Activated naive CD4-positive, alpha-beta T cell treated with Interleukin-2 at 50 U/mL for 16 hours (primary cell): ENCODE data around the gene CXCL3.
"Not testable (repeated sequence)": the region's sequence is repeated elsewhere in the genome, so short reads cannot be mapped to it uniquely, and the experiment has no call there.

Experiments
- DNase-seq: peaks from one replicate; pipeline ENCODE4 v3.0.0-alpha.2; 2020

Gene CXCL3

DNA sequence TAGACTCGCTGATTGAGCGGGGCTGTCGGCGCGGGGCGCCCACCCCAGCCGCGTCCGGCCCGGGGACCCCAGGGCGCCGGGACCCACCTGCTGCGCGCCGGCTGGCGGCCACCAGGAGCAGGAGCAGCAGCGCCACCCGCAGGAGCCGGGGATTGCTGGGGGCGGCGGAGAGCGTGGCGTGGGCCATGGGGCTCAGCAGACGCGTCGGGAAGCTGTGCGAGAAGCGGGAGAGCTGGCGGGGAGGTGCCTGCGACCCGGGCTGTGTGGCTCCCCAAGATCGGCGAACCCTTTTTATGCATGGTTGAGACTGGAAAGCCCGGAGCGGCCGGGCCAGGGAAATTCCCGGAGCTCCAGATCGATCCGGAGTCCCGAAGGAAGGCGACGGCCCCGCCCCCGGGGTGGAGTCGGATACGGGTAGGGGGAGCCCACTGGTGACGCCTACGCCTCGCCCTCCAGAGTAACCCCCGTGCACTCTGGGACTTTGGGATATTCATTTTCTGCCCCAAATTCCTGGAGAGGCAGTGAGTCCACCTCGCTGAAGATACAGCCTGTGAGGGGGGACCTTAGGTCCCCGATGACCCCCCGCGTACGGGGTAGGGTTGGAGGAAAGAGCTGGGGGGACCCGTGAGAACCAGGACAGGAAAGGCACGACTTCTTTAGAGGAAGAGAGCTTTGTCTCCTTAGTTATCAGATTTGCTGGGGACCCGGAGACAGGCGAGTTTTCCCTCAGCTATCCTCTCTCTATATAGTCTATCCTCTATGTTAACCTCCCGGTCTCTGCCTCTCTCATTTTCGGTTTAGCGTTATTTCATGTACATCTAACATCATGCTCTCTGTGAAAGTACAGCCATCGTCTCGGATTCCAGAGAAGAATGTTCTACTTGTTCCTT, at the start of gene CXCL3:
Gene CXCL3, minus strand, starts transcription at position 265 of the 890 bp plus-strand sequence. Its CDS starts 78 bp downstream, at position 187.
- no peak for DNase-seq

DNA sequence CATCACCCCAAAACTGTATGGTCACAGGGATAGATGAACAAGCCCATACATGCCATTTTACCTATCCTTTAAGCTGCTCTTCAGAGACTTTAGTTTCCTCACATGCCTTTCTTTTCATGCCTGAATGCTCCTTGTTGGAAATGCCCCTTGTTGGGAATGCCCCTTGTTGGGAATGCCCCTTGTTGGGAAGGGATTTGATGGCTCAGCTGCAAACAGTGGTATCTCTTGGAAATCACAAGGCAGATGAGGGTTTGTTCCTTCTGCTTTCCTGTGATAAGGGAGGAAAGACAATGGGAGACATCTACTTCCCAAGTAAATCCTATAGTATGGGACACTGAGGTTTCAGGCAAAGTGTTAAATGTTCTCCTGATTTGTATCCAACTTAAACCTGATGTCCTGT, 49.0 kb upstream of the CXCL3 start:
- no peak for DNase-seq

DNA sequence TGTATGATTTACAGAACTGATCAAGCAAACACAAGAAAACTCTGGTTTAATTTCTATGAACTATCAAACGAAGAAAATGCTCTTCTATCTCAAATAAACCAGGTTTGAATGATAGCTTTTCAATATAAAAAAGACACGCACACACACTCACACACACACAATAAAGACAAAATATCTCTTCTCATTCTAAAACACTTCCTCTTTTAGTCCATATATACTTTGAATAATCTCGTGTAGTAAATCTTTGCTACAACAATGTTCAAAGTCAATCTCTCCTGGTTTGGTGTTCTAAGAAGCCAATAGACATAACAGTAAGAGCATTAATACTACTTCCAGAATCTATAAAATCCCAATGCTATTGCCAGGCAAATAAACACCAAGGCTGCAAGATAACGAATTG, 47.2 kb upstream of the CXCL3 start:
- DNase-seq = no peak

DNA sequence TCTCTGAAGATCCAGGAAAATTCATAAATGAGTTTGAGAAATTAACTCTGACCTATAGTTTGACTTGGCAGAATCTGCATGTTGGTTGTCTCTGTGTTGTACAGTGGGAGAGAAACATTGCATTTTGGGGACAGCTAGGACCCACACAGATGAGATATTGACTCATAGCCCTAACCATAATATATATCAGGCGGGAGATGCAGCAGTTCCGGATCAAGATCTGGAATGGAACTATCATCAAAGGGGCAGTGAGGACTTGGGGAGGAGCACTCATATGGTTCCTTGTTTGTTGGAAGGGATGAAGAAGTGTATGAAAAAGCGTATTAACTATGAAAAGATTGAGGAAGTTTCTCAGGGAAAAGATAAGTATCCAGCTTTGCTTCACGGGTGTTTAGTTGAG, 46.5 kb upstream of the CXCL3 start:
- no peak for DNase-seq

DNA sequence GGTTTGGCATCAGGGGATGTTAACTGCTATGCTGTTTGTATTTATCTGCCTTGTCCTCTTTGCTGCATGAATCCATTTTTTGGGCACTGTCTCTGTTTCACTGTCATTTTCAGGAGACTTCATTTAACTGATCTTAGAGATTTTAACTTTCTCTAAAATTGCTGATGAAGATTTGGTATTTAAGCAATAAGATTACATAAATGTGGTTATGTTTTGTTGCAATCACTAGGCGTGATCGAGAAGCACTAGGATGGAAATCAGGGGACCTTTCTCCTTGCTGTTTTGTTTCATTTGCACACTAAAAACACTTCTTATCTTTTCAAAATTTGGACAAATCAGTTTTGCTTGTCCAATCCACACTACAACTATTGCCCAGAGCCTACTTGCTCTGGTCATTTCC, 45.1 kb upstream of the CXCL3 start:
- DNase-seq = no peak

DNA sequence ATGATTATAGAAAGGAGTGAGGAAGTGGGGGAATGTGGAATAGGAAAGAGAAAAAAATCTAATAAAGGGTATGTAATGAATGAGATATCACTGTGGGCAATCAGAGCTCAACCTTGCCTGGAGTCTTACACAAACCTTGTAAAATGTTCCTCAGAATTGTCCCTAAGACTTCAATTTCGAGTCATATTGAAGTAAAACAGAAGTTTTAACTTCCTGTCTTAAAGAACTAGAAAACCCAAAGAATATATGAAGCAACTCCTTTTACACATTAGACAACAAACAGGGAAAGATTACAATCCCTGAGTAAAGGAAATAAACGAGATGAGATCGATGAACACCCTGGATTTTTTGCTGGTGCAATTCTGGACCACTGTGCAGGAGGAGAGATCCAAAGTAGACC, 42.5 kb upstream of the CXCL3 start:
- DNase-seq = no peak

DNA sequence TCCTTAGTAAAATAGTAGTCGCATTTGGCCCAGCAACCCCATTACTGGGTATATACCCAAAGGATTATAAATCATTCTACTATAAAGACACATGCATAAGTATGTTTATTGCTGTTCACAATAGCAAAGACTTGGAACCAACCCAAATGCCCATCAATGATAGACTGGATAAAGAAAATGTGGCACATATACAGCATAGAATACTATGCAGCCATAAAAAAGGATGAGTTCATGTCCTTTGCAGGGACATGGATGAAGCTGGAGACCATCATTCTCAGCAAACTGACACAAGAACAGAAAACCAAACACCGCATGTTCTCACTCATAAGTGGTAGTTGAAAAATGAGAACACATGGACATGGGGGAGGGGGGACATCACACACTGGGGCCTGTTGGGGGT, 41.9 kb upstream of the CXCL3 start:
- not testable (repeated sequence) for DNase-seq

DNA sequence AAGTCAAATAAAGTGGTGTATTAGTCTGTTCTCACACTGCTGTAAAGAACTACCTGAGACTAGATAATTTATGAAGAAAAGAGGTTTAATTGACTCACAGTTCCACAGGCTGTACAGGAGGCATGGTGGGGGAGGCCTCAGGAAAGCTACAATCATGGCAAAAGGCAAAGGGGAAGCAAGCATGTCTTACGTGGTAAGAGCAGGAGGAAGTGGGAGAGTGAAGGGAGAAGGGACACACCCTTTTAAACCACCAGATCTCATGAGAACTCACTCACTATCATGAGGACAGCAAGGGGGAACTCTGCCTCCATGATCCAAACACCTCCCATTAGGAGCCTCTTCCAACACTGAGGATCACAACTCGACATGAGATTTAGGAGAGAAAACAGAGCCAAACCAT, 40.5 kb upstream of the CXCL3 start:
- DNase-seq = not testable (repeated sequence)

DNA sequence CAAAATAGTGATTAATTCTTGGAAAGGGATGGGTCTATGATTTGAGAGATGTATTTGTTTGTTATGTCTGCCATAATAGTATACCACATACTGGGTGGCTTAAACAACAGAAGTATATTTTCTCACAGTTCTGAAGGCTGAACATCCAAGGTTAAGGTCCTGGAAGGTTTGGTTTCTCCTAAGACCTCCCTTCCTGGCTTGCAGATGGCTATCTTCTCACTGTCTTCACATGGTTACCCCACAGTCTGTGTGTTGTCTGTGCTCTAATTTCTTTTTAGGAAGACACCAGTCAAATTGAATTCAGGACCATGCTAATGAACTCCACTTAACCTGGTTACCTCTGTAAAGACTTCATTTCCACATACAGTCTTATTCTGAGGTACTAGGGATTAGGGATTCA, 34.9 kb upstream of the CXCL3 start:
- DNase-seq = no peak

DNA sequence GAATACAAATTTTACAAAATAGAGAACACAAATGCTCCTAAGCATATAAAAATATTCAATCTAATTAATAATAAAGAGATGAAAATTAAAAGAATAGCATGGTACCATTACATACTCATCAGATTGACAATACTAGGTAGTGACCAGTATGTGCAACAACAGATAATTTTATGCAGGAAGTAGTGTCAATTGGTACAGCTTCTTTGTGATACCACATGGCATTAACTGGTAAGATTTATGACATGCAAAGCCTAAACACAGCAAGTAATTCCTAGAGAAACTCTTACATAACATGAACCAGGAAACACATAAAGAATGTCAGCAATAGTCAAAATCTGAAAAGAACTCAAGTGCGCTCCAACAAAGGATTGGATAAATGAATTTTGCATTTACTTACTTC, 34.2 kb upstream of the CXCL3 start:
- DNase-seq = no peak

DNA sequence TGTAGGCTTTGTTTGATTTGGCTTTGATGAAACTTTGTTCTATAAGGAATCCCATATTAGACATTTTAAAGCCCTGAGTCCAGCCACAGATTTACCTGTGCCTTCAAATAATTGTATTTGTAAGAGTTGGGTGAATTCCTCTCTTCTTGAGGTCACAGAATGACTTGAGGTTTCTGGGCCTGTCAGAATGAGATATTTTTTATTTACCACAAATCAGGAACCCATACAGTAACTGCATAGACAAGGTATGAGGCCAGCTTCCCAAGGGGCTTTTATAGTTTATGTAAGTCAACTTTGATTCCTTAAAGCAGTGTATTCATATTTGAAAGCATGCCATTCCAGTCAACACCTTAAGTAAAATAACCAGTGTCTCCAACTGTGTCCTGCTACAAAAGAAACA, 29.1 kb upstream of the CXCL3 start:
- DNase-seq = no peak

DNA sequence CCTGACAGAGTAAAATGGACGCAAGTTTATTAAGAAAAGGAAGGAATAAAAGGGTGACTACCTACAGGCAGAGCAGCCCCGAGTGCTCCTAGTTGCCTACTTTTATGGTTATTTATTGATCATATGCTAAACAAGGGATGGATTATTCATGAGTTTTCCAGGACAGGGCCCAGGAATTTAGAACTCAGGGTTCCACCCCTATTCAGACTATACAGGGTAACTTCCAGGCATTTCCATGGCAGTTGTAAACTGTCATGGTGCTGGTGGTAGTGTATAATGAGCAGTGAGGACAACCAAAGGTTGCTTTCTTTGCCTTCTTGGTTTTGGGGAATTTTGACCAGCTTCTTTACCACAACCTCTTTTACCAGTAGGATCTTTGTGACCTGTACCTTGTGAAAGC, 27.7 kb upstream of the CXCL3 start:
- DNase-seq = no peak

DNA sequence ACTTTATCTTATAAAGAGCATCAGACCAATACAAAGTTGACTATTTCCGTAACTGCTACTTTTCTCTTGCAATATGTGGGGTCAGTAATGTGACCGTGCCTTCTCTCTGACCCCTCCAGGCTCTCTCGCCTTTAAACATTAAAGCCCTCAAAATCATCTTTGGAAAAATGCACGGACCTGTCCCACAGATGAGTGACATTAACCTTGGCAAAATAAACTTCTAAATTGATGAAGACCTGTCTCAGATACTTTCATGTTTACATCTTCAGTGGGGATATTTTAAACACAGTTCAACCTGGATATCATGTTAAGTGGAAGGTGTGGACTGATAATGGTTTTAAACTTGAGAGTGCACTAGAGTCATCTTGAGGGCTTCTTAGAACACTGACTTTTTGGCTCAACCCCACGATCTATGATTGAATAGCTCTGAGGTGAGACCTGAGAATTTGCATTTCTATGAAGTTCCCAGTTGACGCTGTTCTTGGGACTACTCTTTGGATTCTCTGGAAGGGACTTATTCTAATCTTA, 26.7 kb upstream of the CXCL3 start:
- DNase-seq = no peak

DNA sequence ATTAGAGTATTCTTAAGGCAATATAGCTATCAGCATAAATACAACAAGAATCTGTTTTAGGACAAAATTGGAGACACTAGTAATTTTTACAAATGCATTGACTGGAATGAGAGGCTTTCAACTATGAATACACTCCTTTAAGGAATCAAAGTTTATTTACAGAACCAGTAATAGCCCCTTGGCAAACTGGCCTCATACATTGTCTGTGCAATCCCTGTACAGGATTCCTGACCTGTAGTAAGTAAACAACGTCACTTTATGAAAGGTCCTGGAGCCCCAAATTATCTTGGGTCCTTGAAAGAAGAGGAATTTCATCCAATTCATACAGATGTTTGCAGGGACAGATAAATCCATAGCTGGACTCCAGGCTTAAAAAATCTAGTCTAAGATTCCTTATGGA, 25.4 kb upstream of the CXCL3 start:
- no peak for DNase-seq

DNA sequence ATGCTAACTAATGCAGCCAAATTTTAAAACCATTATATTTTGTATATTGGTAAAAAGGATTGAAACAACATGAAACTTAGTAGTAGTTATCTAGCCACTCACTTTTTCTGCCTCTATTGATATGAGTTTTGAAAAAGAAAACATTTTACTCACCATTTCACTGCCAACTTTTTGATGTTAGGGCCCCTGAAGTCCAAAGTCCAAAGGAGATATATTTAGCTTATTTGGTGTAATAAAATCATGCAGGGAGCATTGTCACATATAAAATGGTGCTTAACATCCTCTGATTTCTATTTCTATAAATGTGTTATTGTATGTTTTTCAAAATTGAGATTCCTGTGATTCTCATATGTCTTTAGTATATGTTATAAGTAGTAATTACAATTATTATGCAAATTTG, 24.5 kb upstream of the CXCL3 start:
- DNase-seq = no peak

DNA sequence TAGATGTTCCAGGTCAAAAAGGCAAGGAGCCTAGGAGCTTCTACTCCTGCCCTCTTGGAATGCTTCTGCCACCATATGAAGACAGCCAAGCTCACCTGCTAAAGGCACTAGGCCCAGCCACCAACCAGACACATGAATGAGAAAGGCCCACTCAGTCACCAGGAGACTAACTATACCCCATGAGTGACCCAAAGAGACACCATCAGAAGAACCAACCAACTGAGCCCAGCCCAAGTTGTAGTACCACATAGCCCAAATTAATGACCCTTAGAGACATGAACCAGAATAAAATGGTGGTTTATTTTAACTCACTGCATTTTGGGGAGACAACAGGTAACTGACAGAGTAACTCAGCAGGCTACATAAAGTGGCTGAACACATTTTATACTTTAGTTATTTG, 22.9 kb upstream of the CXCL3 start:
- DNase-seq = no peak

DNA sequence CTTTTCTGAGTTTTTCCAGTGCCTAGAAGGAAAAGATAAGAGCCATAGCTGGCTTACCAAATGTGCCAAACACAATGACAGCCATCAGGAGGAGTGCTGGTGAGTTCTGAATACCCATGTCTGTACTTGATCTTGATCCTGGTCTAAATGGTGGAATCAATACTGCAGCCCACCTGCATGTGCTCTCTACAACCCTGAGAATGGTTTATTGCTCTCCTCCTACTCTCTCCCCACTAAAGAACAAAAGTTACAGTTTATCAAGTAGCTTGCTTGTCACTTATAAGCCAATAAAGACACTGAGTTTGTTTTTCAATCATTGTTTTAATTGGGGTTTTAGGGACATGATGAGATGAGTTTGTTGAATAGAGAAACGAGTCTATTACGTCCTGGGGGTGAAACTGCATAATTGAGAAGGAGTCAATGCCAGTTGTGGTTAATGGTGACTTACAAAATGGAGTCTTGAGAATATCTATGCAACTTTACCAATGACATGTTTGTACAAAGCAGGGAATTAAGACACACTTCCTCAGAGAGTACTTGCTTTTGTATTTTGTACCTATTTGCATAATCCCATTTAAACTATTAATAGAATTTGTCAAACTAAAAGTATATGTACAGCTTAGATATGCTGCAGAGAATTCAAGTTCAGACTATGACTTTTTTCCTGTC, 20.8 kb upstream of the CXCL3 start:
- DNase-seq = no peak

DNA sequence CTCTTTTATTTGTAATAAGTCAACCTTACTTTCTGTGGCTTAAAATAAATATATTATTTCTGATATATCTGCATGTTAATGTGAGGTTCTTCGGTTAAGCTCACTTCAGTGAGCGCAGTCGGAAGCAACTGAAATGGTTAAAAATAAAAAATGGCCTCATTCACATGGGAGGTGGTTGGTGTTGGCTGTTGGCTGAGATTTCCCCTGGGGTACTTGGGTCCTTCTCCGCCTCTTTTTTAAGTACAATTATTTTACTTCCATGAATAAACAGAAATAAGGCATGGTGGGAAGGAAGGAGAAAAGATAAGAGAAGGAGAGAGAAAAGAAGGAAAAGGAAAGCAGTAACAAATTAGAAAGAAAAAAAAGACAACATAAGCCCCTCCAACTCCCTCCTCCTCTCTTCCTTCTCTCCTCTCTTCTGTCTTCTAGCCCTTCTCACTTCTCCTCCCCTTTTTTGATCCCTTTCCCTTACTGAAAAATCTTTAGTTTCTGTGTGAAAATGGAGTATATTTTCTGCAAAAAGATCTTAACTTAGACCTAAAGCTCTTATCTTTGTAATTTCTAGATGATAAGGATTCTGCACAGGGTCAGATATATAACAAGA, 19.7 kb upstream of the CXCL3 start:
- no peak for DNase-seq

DNA sequence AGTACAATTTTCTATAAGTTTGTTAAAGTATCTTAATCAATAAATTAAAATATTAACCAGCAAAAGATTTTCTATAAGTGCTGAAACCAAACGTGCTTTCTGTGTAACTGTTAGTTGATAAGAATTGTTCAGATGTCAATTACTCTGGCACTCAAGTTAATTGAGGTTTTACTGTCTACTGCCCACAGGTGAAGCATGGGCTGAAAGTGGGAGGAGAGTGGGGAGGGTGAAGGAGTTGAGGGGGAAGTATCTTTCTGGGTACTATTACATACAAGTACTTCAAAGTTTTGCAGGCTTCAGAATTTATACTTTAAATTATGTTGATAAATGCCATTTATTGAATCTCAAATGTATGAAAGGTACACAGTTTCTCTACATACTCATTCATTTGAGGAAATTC, 19.1 kb upstream of the CXCL3 start:
- no peak for DNase-seq

DNA sequence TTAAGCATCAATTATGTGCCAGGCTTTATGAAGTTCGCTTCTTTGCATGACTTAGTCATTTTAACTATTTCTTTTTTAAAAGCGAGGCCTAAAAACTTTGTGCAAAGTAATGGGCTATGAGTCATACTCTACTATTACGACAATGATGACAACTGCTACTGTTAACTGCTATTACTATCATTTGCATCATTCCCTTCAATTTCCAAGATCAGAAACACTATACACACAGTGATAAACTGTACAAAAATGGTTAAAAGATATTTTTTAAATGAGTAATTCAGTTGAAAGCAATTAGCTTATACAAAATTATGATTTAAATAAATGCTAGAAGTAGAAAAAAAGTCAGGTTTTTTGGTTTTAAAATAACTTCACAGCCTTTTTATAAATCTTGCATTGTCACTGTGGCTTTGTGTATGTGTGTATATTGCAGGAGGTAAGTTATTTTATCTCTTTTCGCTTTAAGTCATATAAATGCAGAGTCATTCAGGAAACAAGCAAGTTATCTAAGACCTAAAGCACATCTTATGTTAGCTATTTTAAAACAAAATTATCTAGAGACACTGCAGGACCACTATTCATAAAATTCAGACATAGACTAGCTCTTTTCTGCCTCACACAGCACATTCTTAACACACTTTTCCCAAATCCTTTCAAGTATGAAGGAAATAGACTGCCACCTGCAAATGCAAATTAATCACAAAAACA, 18.5 kb upstream of the CXCL3 start:
- DNase-seq = no peak

DNA sequence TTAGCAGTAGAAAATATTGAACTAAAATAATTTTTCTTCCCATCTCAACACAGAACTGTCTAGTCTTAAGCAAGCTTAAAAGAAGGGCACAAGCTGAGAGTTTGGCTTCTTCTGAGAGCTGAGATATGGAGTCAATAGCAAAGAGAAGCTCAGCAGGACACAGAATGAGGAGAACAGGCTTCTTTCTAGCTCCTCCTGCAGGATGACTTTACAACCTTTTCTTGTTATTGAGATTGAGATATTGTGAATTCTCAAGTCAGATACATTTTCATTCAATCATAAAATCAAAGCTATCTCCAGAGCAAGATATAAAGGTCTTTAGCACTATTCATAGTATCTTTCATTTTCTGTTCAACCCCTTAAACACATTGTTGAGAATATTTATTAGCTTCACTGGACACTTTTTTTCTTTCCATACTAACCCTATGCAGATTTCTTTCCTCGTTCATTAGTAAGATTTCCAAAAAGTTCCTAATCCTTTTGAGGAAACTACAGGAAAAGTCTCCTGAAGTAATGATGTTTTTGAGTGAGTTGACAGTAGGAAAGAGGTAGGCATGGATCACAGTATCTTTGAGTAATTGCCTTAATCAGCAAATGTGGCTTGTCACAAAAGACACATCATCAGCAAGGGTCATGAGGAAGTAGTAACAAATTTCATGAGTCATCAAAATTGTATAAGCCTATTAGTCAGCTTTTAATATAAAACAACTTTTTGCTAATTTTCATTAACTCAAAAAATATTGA, 17.8 kb upstream of the CXCL3 start:
- no peak for DNase-seq

DNA sequence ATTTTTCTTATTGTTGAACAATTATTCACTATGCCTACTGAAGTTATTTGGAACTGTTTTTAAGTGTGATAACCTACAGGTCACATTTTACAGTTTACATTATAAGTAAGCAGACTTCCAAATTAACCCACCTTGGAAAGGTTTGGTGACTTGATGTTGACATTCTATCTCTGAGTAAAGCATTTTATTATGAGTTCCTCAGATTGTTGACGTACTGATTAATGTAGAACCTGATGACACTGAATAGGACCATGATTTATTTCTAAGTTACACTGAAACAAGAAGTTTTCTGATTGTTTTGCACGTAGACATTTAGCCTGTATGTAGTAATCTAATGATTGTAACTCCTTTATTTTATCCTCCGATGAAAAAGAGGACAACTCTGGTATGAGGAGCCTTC, 17.0 kb upstream of the CXCL3 start:
- no peak for DNase-seq

DNA sequence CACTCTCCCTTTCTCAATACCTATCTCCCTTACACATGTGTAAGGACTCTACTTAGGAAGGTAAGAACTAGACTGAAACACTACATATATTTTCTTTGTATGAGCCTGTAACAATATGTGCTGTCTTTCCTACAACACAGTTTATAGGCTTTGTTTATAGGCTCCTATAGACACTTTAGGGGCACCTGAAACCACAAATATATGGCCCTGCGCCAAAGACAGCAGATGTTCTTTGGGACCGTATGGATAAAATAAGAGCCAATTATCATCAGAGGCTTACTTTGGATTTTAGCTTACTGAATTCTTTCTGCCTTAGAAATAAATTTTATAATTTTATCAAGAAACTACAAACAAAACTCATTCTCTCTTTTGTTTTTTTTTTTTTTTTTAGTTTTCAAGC, 16.6 kb upstream of the CXCL3 start:
- no peak for DNase-seq
